HepG2 (cell line): ENCODE results near the gene NISCH. TPM values are rescaled to one million over a fixed set of nuclear protein-coding genes. Genes with fewer than 3 reads are reported as not detected.

Experiments
- ATAC-seq: fragments of 200-7000 bp; cut with Tn5 transposase; 3 replicates; pipeline ENCODE4 v1.9.1; 2020; ENCODE audit warnings: mild to moderate bottlenecking, moderate library complexity
- BruUV-seq: library from RNA; stranded (reverse); fragments of 400-500 nt; replicated peaks from 2 replicates; lab custom pipeline; 2021; lab: Mats Ljungman, UMichigan
- CTCF ChIA-PET: fragments of 300-600 bp; formaldehyde crosslinking; extraction: SDS; loops from one replicate; lab custom pipeline; 2021; ENCODE audit warnings: low total read pairs, inconsistent platforms, low intra/inter-chr PET ratio; lab: Yijun Ruan, JAX
- POLR2A ChIA-PET: fragments of 350-600 bp; sonication (Branson Sonifier 250); formaldehyde crosslinking; loops from one replicate; lab custom pipeline; 2020; ENCODE audit warnings: antibody characterized with exemption, inconsistent platforms; lab: Yijun Ruan, JAX
- DNase-seq: peaks from one replicate; pipeline ENCODE4 v3.0.0-alpha.2; 2015; ENCODE audit warnings: low spot score
- FAIRE-seq: peaks from 3 replicates; lab custom pipeline; 2011; peaks lifted over from hg19 to GRCh38; lab: Jason Lieb, UNC
- H2AFZ ChIP-seq: one replicate; pipeline ENCODE4 v1.6.1; 2011; ENCODE audit warnings: low read length, inconsistent platforms
- H3K27ac ChIP-seq: fragments of 300-600 bp; 3 replicates; pipeline ENCODE4 v1.8.0; 2011; ENCODE audit warnings: mixed run types, mild to moderate bottlenecking, mixed read lengths, low read length, inconsistent platforms; ENCODE audit not compliant: insufficient read depth; ENCODE audit errors: extremely low read length
- H3K27me3 ChIP-seq, 2 experiments: fragments of 200-600 bp in 1 of 2; 2 replicates in 1 of 2; 3 replicates in 1 of 2; pipeline versions ENCODE4 v1.6.0 to v1.8.0; 2011; ENCODE audit warnings: low read length in 2 of 2, mild to moderate bottlenecking in 2 of 2, moderate library complexity in 2 of 2, inconsistent platforms in 1 of 2; ENCODE audit not compliant: insufficient read depth in 2 of 2, control insufficient read depth in 1 of 2
- H3K36me3 ChIP-seq, 2 experiments: fragments of 200-600 bp in 1 of 2; replicated peaks in 1 of 2; 2 replicates in 1 of 2; 3 replicates in 1 of 2; pipeline versions ENCODE4 v1.5.1 to v1.8.0; 2011; ENCODE audit warnings: low read length in 2 of 2, inconsistent platforms in 1 of 2; ENCODE audit not compliant: insufficient read depth in 2 of 2, control insufficient read depth in 1 of 2
- H3K4me1 ChIP-seq: 2 replicates; pipeline ENCODE4 v1.5.1; 2012; ENCODE audit warnings: low read length, inconsistent platforms; ENCODE audit not compliant: insufficient read depth
- H3K4me2 ChIP-seq: 2 replicates; pipeline ENCODE4 v1.6.0; 2011; ENCODE audit warnings: low read depth, low read length, inconsistent platforms
- H3K4me3 ChIP-seq, 3 experiments: fragments of 200-600 bp in 1 of 3; sonication (generic), shearing (Covaris generic) in 1 of 3; replicated peaks in 1 of 3; 2 replicates each; pipeline ENCODE4 v1.5.1; 2011 to 2016; ENCODE audit warnings: low read length in 3 of 3, inconsistent platforms in 2 of 3, low read depth in 2 of 3, mild to moderate bottlenecking in 2 of 3, control low read depth in 1 of 3, mixed read lengths in 1 of 3; ENCODE audit not compliant: insufficient read depth in 1 of 3
- H3K79me2 ChIP-seq: one replicate; pipeline ENCODE4 v1.6.1; 2011; ENCODE audit warnings: low read length, inconsistent platforms; ENCODE audit not compliant: insufficient read depth
- H3K9ac ChIP-seq: 2 replicates; pipeline ENCODE4 v1.6.0; 2011; ENCODE audit warnings: mild to moderate bottlenecking, low read depth, low read length, inconsistent platforms; ENCODE audit not compliant: insufficient read depth
- H3K9me3 ChIP-seq: 2 replicates; pipeline ENCODE4 v1.5.1; 2012; ENCODE audit warnings: mild to moderate bottlenecking, low read length
- H4K20me1 ChIP-seq: 2 replicates; pipeline ENCODE4 v1.6.0; 2011; ENCODE audit warnings: inconsistent platforms, mild to moderate bottlenecking, low read length, moderate library complexity; ENCODE audit not compliant: insufficient read depth
- GTF2F1 ChIP-seq: fragments of 150-350 bp; IDR thresholded peaks from 2 replicates; pipeline ENCODE4 v1.6.1; 2014; ENCODE audit warnings: low read length
- NONO ChIP-seq, 2 experiments: fragments of 450-650 bp in 1 of 2; sonication (generic) in 1 of 2; formaldehyde crosslinking in 1 of 2; IDR thresholded peaks in 1 of 2; conservative IDR thresholded peaks in 1 of 2; 2 replicates each; pipeline versions ENCODE4 v1.6.1 to v1.8.0; 2017 to 2022; ENCODE audit warnings: mild to moderate bottlenecking in 1 of 2, missing genetic modification reagents in 1 of 2, moderate library complexity in 1 of 2
- SP140L ChIP-seq: sonication (generic); formaldehyde crosslinking; IDR thresholded peaks from 2 replicates; pipeline ENCODE4 v1.4.0; 2020; ENCODE audit warnings: missing genetic modification reagents, borderline replicate concordance
- whole genome bisulfite sequencing: methylation state at CpG from one replicate; pipeline ENCODE4 v1.1.6; 2017; ENCODE audit warnings: low lambda C conversion rate; 5-methylcytosine and 5-hydroxymethylcytosine counted together
- in situ Hi-C: cut with HindIII; loops from 2 replicates; pipeline ENCODE4 v1.10.0; 2017; ENCODE audit warnings: low pct_unique_long_range_greater_than_20kb; ENCODE audit not compliant: extremely low pct_ligation_motif_present
- intact Hi-C: fragments of 100-400 bp; cut with micrococcal nuclease; formaldehyde crosslinking; loops from one replicate; pipeline ENCODE4 v1.10.0; 2022; ENCODE audit not compliant: unreplicated experiment
- polyA plus RNA-seq, 8 experiments: library from polyadenylated mRNA; depleted of rRNA in 3 of 8; stranded (reverse) in 7 of 8; unstranded in 1 of 8; fragments of >200 nt; fragmentation: Illumina TruSeq in 4 of 8; extraction: Trizol in 4 of 8; gene quantifications; 2 replicates each; pipeline versions ENCODE4 v1.2.1 to v1.2.3, GENCODE V29; 2011 to 2016; ENCODE audit warnings: low read depth in 4 of 8, missing spikeins in 1 of 8, mixed read lengths in 1 of 8; ENCODE audit not compliant: insufficient read depth in 1 of 8
- total RNA-seq, 5 experiments: library from RNA; depleted of rRNA; stranded (reverse); fragments of >200 nt; fragmentation: Illumina TruSeq; extraction: Trizol; gene quantifications; 2 replicates each; pipeline ENCODE4 v1.2.3, GENCODE V29; 2016; ENCODE audit warnings: low read depth in 1 of 5
- TF ChIP-seq, protein P1 (sequence below): sonication (generic); formaldehyde crosslinking; IDR thresholded peaks from 2 replicates; pipeline ENCODE4 v1.8.0; 2022; ENCODE audit warnings: missing genetic modification reagents, mild to moderate bottlenecking, borderline replicate concordance
- TF ChIP-seq, protein P2 (sequence below): sonication (generic); formaldehyde crosslinking; IDR thresholded peaks from 2 replicates; pipeline ENCODE4 v1.5.1; 2020; ENCODE audit warnings: missing genetic modification reagents, mild to moderate bottlenecking, borderline replicate concordance

The NISCH gene
- total and polyA plus RNA-seq, 2 of the 13 experiments (the other 11 are each of a cell fraction or from before 2014, with no cell fraction given): 27.0 to 47.6 TPM

DNA sequence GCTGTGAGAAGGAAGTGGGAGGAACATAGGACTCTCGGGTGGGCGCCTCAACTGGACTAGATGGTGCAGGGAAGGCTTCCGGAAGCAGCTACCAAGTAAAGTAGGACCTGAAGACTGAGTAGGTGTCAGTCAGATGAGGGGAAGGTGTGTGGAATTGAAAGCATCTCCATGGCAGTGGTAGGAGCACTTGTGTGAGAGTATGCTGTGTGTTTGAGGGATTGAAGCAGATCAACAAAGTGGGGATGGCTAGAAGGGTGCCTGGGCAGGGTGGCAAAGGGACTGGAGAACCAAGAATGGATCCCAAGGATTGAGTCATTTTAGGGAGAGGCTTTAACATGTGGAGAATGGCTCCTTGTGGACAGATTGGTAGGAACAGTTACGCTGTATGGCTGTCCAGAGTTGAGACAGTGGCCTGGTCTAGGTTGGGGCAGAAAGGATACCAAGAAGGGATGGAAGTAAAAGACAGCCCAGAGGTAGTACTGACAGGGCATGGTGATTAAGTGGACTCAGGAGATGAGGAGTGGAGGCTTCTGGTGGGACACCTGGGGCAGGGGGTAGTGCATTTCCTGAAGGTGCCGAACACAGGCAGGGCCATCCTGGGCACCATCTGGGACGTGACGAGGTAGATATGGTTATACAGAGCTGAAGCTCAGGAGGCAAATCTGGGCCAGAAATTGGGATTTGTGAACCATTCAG lies 82.5 kb downstream of the NISCH start:
- no peak overlapping the region for H2AFZ ChIP-seq
- TF ChIP-seq, protein P1, sequence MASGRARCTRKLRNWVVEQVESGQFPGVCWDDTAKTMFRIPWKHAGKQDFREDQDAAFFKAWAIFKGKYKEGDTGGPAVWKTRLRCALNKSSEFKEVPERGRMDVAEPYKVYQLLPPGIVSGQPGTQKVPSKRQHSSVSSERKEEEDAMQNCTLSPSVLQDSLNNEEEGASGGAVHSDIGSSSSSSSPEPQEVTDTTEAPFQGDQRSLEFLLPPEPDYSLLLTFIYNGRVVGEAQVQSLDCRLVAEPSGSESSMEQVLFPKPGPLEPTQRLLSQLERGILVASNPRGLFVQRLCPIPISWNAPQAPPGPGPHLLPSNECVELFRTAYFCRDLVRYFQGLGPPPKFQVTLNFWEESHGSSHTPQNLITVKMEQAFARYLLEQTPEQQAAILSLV (CRISPR knock-in tag): peak; percentile 7; the same call in 1 of the 2 replicates
- TF ChIP-seq GTF2F1 (no peak), SP140L (CRISPR knock-in tag) (no peak), NONO (IDR thresholded peaks at IDR 0.05) (no peak), NONO (CRISPR knock-in tag; conservative IDR thresholded peaks at IDR 0.05) (0 out of 2 replicates have a peak, but pooled peaks have one; percentile 7)
- TF ChIP-seq, protein P2, sequence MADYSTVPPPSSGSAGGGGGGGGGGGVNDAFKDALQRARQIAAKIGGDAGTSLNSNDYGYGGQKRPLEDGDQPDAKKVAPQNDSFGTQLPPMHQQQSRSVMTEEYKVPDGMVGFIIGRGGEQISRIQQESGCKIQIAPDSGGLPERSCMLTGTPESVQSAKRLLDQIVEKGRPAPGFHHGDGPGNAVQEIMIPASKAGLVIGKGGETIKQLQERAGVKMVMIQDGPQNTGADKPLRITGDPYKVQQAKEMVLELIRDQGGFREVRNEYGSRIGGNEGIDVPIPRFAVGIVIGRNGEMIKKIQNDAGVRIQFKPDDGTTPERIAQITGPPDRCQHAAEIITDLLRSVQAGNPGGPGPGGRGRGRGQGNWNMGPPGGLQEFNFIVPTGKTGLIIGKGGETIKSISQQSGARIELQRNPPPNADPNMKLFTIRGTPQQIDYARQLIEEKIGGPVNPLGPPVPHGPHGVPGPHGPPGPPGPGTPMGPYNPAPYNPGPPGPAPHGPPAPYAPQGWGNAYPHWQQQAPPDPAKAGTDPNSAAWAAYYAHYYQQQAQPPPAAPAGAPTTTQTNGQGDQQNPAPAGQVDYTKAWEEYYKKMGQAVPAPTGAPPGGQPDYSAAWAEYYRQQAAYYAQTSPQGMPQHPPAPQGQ (CRISPR knock-in tag): 0 out of 2 replicates have a peak, but pooled peaks have one; percentile 58
- no peak for FAIRE-seq
- in situ Hi-C loops: no loop called here
- 74% methylated on average over 7 of the region's 7 CpGs for WGBS
- no peaks in the 10 kb centered on the region; a peak in 1 of 5 replicates for H3K27me3 ChIP-seq
- ChIA-PET CTCF (no interaction called here), POLR2A (no interaction called here)
- no peak for DNase-seq
- H3K9me3 ChIP-seq: no peaks in the 10 kb centered on the region
- H3K4me3 ChIP-seq: peak overlapping the region; percentile 54 to 86 (median 62)
- peak overlapping the region; percentile 98 for H3K4me2 ChIP-seq
- H3K9ac ChIP-seq: peak overlapping the region; percentile 93
- peaks cover 12% of the 10 kb centered on the region for H4K20me1 ChIP-seq
- H3K27ac ChIP-seq: peak overlapping the region; percentile 87
- H3K79me2 ChIP-seq: peaks cover 45% of the 10 kb centered on the region
- H3K36me3 ChIP-seq: peaks cover 0 to 18% of the 10 kb centered on the region in 2 experiments; a peak in 3 of 5 replicates
- intact Hi-C loops: no loop called here
- no peak for ATAC-seq
- no TSS peak for BruUV-seq
- H3K4me1 ChIP-seq: peaks cover 50% of the 10 kb centered on the region
